Measurements from ENCODE around the gene GALM.
"Not testable (repeated sequence)": the region's sequence is repeated elsewhere in the genome, so short reads cannot be mapped to it uniquely, and the experiment has no call there.

Gene GALM

GRCh38 chr2:38683766-38684165 is 17.9 kb downstream of the GALM start:
- no peak for DNase-seq

GRCh38 chr2:38685116-38685735 is 19.3 kb downstream of the GALM start:
- DNase-seq = no peak

- no peak for DNase-seq
Measured at GRCh38 chr2:38690499-38691420, 24.8 kb downstream of the GALM start.

- no peak for DNase-seq
Measured at GRCh38 chr2:38691994-38692393, 26.1 kb downstream of the GALM start.

GRCh38 chr2:38692636-38693318 is 26.9 kb downstream of the GALM start:
- DNase-seq = no peak

- DNase-seq = no peak
Measured at GRCh38 chr2:38697116-38697840, 31.4 kb downstream of the GALM start.

- DNase-seq = no peak
Measured at GRCh38 chr2:38698467-38699003, 32.6 kb downstream of the GALM start.

GRCh38 chr2:38700113-38700785 is 34.3 kb downstream of the GALM start:
- no peak for DNase-seq

GRCh38 chr2:38700881-38701458 is 35.1 kb downstream of the GALM start:
- DNase-seq = no peak

- no peak for DNase-seq
Measured at GRCh38 chr2:38701542-38701941, 35.6 kb downstream of the GALM start.

- DNase-seq = no peak
Measured at GRCh38 chr2:38702413-38702812, 36.5 kb downstream of the GALM start.

GRCh38 chr2:38703336-38703735 is 37.4 kb downstream of the GALM start:
- DNase-seq = not testable (repeated sequence)

GRCh38 chr2:38704664-38705063 is 38.8 kb downstream of the GALM start:
- DNase-seq = no peak

GRCh38 chr2:38706846-38707345 is 41.0 kb downstream of the GALM start:
- DNase-seq = no peak

- DNase-seq = not testable (repeated sequence)
Measured at GRCh38 chr2:38708491-38708890, 42.6 kb downstream of the GALM start.

GRCh38 chr2:38708900-38709566 is 43.1 kb downstream of the GALM start:
- no peak for DNase-seq

- no peak for DNase-seq
Measured at GRCh38 chr2:38709567-38710194, 43.8 kb downstream of the GALM start.

GRCh38 chr2:38711558-38711957 is 45.6 kb downstream of the GALM start:
- no peak for DNase-seq

- no peak for DNase-seq
Measured at GRCh38 chr2:38712413-38712812, 46.5 kb downstream of the GALM start.

GRCh38 chr2:38712871-38713270 is 47.0 kb downstream of the GALM start:
- DNase-seq = no peak
